GM18873 (cell line): ENCODE measurements around the gene NOX5.

Experiments
- ATAC-seq: cut with Tn5 transposase; IDR thresholded peaks from one replicate; pipeline ENCODE4 v1.9.1; 2021; ENCODE audit warnings: mild to moderate bottlenecking, moderate library complexity, moderate number of reproducible peaks; ENCODE audit not compliant: unreplicated experiment, low FRiP score

NOX5 gene

DNA sequence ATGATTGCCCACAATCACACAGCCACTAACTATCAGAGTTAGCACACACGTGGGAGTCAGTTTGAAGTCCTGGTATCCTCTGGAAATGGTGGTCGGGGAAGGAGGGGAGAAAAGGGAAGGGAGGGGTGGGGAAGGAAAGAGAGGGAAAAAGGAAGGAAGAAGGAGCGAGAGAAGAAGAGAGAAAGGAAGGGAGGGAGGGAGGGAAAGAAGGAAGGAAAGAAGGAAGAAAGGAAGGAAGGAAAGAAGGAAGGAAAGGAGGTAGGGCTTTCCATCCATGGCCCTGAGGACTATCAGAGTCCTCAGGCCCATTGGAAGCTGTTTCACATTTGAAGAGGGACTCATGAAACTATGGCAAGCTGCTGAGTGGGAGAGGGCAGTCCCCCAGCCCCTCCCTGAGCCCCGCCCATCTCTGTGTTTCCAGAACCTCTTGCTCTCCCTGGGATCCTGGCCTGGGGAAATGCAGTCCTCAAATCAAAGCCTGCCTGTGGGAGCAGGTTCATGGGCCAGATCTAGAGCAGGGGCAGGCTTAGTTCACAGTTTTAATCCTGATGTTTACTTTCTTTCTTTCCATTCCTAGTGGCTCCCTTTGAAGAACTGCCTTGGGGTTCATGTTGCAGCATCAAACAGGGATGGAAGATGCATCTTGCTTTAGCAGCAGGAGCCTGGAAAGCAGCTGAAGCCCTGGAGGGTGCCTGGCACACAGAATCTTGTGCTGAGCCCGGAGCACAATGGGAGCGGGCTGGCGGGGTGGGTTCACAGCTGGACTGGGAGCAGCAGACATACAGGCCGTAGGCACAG lies 79.8 kb downstream of the NOX5 start:
- ATAC-seq = no peak

DNA sequence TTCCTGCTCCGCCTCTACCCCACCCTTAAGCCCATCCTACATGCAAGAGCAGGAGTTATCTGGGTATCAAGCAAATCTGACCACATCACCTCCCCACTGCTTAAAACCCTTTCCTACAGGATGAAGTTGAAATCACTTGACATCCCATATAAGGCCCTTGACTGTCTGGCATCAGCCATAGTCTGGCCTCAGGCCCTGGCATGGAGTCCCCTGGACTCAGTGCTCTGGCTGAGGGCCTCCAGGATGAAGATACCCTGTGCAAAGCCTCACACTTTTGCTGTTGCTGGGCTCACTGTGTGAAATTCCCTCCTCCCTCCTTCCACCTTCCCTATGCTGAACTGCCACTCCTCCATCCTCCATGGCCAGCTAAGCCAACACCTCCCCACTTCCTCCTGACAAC lies 80.8 kb downstream of the NOX5 start:
- no peak for ATAC-seq

DNA sequence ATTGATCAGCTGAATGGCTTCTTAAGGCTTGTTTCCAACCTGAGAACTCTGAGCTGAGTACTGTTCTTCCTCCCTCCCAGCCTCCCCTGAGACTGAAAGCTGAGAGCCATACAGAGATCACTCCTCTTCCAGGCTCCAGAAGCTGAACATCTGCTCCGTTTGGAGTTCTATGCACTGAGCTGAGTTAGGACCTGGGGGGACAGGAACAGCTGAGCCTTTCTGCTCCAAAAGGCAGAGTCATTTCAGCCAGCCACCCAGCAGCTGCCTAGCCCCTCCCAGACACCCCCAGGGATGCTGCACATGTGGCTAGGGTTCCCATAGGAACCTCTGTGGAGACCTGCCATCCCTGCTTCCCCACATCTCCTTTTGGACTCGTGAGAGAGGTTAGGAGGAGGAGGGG lies 81.7 kb downstream of the NOX5 start:
- no peak for ATAC-seq

DNA sequence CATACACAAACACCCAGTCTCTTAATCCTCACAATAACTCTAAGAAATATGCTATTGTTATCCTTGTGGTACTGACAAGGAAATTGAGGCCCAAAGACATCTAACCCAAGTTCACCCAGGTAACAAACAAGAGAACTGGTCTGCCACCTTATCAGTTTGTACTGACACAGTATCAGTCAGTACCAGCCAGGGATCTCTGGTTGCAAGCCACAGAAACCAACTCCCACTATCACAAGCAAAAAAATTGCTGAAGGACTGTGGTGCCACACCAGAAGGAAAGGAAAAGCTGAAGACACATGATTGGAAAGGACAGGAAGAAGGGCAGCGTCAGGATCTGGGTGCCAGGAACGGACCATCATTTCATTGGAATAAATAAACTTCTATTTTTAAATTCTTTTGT lies 82.1 kb downstream of the NOX5 start:
- ATAC-seq = no peak

DNA sequence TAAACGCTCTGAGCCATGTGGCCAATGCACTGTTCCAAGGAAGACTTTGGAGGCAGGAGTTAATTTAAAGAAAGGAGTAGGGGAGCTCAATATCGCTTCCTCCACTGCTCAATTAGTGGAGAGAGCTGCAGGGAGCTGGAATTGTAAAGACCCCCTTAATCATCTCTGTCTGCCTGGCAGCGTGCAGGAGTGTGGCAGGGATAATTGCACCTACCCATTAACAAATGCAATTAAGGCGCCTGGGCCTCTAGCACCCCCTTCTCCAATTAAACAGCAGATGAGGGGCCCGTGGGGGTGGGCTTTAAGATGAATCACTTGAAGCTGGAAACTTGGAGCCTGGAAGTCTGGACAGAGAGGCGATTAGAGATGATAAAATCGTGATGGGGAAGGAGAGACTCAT lies 84.3 kb downstream of the NOX5 start:
- ATAC-seq = no peak

DNA sequence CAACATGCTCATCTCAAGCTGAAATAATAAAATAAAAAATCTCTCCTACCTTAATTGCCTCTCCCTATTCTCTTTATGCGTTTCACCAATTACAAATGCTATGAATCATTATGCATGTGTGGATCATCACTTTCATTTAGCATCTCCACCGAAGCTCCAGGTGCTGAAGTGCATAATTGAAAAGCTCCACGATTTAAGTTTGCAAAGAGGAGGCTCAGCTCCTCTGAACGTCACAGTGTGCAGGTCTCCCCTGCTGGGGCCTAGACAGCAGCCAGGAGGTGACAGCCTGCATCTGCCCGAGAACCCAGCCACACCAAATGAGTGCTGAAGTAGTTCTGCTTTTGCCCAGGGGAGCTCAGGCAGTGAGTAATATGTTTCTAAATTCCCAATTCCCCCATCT lies 85.4 kb downstream of the NOX5 start:
- no peak for ATAC-seq

DNA sequence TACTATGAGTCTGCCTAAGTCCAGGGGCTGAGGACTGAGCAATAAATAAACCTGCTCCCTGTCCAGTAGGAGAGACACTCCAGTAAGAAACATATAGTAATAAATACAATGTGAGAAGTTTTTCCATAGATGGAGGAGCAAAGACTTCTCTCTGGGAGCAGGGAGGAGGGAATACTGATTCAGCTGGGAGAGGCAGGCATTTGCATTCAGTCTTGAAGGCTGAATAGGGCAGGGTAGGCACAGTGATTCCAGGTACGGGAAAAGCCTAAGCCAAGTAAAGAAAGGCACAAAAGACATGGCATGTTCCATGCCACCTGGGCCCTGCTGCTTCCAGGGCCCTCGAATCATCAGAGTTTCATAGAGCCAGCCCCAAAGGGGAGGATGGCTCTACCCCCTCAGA lies 86.3 kb downstream of the NOX5 start:
- ATAC-seq = no peak

DNA sequence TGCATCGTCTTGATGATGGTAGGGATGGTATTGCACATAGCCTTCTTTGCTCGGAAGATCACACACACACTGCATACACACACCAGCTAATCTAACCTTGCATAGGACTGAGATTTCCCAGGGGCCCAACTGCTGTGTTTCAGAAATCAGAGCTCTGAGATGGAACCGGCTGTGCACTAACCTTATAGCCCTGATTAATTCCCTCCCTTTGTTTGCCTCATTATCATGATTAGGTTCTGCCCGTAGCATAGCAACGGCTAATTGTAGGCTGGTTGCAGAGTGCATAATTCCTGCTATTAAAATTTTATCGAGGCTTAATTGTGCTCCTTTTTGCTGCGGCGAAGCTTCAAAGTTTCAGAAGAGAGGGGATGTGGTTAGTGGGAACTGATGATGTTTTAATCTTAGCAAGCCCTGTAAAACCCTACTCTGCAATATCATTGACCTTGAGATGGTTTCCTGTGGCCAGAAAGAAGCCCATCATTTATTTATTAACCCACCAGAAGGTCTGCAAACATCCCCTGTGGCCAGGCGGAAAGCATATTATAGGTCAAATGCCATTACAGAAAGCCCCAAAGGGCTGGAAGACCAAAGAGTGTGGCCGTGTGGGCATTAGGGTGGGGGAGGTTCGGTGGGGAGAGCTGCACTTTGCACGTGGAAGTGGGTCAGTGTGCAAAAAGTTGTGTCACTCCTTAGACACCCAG lies 89.7 kb downstream of the NOX5 start:
- ATAC-seq = peak; percentile 53

DNA sequence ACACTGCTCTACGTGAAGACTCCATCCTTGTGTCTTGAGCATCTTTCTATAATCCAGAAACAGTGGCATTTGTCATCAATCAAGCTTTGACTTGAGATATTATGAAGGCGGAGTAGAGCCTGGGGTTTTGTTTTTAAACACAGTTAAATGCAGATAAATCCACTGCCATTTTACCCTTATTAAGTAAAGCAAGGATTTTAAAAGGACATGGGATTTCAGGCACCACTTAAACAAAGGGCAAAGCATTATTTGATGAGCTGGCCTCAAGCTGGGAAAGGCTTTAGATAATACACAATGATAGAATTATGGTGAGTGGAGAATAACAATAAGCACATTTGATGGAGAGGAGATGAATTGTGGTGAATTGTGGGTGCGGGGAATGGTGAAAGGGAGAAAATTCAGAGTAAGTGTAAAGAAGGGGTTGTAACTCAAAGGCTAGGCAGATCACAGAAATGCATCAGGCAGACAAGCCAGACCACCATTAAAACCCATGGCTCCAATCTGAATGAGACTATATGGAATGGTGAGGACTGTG lies 91.0 kb downstream of the NOX5 start:
- ATAC-seq = no peak

DNA sequence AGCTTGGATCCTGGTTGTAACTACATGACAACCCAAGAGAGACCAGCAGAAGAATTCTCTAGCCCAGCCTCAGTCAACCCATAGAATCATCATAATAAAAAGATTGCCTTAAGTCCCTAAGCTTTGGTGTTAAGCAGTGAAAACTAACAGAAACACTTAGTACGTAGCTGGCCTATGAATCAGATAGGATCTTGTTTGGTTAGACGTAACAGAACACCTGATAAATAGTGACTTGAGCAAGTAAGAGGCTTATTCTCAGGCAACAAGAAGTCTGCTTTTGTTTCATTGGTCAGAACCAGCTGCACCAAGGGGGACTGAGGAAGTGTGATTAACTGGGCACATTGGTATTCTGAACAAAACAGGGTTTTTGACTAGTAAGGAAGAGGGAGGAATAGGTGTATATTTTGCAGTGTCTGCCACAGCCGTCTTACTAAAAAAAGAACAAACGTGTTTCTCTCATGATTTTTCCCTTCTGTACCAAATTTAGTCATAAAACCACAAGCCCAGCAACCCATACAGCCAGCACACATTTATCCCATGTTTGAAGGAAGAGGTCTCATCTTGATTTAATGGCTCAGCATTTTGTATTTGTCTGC lies 92.6 kb downstream of the NOX5 start:
- ATAC-seq = no peak
